ENCODE measurements around the gene FFAR1. TPM values are rescaled to one million over a fixed set of nuclear protein-coding genes. Genes with fewer than 3 reads are reported as not detected.

Gene FFAR1, protein sequence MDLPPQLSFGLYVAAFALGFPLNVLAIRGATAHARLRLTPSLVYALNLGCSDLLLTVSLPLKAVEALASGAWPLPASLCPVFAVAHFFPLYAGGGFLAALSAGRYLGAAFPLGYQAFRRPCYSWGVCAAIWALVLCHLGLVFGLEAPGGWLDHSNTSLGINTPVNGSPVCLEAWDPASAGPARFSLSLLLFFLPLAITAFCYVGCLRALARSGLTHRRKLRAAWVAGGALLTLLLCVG (N-terminal part only)
- not detected in 2 replicates for polyA plus RNA-seq
- polyA minus RNA-seq: not detected in 2 replicates

DNA sequence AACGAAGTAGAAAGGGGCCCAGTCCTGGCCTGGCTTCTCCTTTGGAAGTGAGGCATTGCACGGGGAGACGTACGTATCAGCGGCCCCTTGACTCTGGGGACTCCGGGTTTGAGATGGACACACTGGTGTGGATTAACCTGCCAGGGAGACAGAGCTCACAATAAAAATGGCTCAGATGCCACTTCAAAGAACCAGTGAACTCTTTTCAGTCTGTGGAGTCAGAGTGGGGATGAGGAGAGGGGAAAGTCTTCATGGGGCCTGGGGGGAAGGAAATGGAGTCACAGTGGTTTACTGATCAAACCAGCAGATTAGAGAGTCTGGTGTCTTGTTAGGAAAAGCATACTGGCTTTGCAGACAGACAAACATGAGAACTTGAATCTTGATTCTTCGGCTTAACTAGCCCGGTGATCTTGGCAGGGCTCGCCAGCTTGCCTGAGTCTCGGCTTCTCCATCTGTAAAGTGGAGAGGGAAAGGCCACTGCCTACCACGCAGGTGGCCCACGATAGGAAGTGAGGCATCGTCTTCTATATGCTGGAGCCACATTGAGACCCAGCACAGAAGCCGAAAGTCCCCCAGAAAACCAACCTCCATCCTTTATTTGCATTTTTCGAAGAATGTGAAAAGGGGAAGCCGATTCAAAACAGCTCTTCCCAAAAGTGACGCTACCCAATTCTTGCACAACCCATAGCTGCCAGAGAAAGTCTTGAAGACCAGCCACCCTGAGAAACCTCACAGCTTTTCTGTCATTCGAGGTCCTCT lies at the start of gene FFAR1:
Gene FFAR1 (plus strand): TSS at position 732 of the 759 bp plus-strand sequence. CDS start 3,650 bp downstream, outside the sequence.
- no peaks in the 10 kb centered on the region for H4K20me1 ChIP-seq (ENCODE audit: insufficient read depth)
- H3F3A ChIP-seq (ENCODE audit: insufficient read depth, low read length, poor library complexity, severe bottlenecking): no peaks in the 10 kb centered on the region
- H3K4me2 ChIP-seq (ENCODE audit: low read length): no peak within 1 kb of the TSS
- H3K9me3 ChIP-seq (ENCODE audit: low read length): no peaks in the 10 kb centered on the region
- no peaks in the 10 kb centered on the region for H3K36me3 ChIP-seq (ENCODE audit: insufficient read depth, low read length)
- no peaks in the 10 kb centered on the region for H3K79me2 ChIP-seq (replicated peaks; ENCODE audit: insufficient read depth, low read length)
- no peak within 1 kb of the TSS for H2AFZ ChIP-seq (ENCODE audit: low read depth, low read length)
- H3K27me3 ChIP-seq (ENCODE audit: insufficient read depth, low read depth, low read length): no peaks in the 10 kb centered on the region
- no peak within 1 kb of the TSS for H3K9ac ChIP-seq (ENCODE audit: low read length)
- H3K27ac ChIP-seq (ENCODE audit: low read length): no peak within 1 kb of the TSS
- no peak within 1 kb of the TSS for H3K4me3 ChIP-seq (ENCODE audit: low read length)
- no peaks in the 10 kb centered on the region for H3K9me2 ChIP-seq (ENCODE audit: insufficient read depth, low read length)
- no peak for TF ChIP-seq CTCF (IDR thresholded peaks at IDR 0.05; ENCODE audit: poor library complexity, severe bottlenecking)
- TF ChIP-seq, protein P1, sequence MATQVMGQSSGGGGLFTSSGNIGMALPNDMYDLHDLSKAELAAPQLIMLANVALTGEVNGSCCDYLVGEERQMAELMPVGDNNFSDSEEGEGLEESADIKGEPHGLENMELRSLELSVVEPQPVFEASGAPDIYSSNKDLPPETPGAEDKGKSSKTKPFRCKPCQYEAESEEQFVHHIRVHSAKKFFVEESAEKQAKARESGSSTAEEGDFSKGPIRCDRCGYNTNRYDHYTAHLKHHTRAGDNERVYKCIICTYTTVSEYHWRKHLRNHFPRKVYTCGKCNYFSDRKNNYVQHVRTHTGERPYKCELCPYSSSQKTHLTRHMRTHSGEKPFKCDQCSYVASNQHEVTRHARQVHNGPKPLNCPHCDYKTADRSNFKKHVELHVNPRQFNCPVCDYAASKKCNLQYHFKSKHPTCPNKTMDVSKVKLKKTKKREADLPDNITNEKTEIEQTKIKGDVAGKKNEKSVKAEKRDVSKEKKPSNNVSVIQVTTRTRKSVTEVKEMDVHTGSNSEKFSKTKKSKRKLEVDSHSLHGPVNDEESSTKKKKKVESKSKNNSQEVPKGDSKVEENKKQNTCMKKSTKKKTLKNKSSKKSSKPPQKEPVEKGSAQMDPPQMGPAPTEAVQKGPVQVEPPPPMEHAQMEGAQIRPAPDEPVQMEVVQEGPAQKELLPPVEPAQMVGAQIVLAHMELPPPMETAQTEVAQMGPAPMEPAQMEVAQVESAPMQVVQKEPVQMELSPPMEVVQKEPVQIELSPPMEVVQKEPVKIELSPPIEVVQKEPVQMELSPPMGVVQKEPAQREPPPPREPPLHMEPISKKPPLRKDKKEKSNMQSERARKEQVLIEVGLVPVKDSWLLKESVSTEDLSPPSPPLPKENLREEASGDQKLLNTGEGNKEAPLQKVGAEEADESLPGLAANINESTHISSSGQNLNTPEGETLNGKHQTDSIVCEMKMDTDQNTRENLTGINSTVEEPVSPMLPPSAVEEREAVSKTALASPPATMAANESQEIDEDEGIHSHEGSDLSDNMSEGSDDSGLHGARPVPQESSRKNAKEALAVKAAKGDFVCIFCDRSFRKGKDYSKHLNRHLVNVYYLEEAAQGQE (IDR thresholded peaks at IDR 0.05; ENCODE audit: borderline replicate concordance): no peak
- no peak for TF ChIP-seq MXI1 (conservative IDR thresholded peaks at IDR 0.05; ENCODE audit: poor library complexity, severe bottlenecking)
- no peak for TF ChIP-seq EP300 (conservative IDR thresholded peaks at IDR 0.05; ENCODE audit: poor library complexity, severe bottlenecking)
- no peak for TF ChIP-seq SMC3 (conservative IDR thresholded peaks at IDR 0.05; ENCODE audit: poor library complexity)
- TF ChIP-seq TAF1 (IDR thresholded peaks at IDR 0.05; ENCODE audit: low read depth): no peak
- no peak for TF ChIP-seq POLR2AphosphoS5 (IDR thresholded peaks at IDR 0.05)

DNA sequence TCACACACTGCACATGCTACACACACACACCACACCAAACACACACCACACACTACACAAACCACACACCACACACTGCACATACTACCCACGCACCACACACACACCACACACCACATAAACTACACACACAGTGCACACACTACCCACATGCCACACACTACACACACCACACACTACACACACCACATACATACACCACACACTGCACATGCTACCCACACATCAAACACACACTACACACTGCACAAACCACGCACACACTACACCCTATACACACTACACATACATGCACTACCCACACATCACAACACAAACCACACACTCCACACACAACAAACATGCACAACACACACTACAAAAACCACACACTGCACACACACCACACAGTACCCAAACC lies 49.8 kb upstream of the FFAR1 start:
- Histone ChIP-seq H3K9ac (ENCODE audit: low read length) (no peak overlapping the region), H3K9me3 (ENCODE audit: low read length) (no peaks in the 10 kb centered on the region), H3F3A (ENCODE audit: insufficient read depth, low read length, poor library complexity, severe bottlenecking) (no peaks in the 10 kb centered on the region), H3K4me3 (ENCODE audit: low read length) (no peak overlapping the region), H3K27ac (ENCODE audit: low read length) (no peak overlapping the region), H3K36me3 (ENCODE audit: insufficient read depth, low read length) (no peaks in the 10 kb centered on the region), H3K27me3 (ENCODE audit: insufficient read depth, low read depth, low read length) (no peaks in the 10 kb centered on the region), H2AFZ (ENCODE audit: low read depth, low read length) (no peak overlapping the region), H3K4me2 (ENCODE audit: low read length) (no peak overlapping the region), H3K9me2 (ENCODE audit: insufficient read depth, low read length) (no peaks in the 10 kb centered on the region), H4K20me1 (ENCODE audit: insufficient read depth) (no peaks in the 10 kb centered on the region), H3K79me2 (replicated peaks; ENCODE audit: insufficient read depth, low read length) (no peaks in the 10 kb centered on the region)
- no peak for TF ChIP-seq CTCF (IDR thresholded peaks at IDR 0.05; ENCODE audit: poor library complexity, severe bottlenecking)
- no peak for TF ChIP-seq EZH2 (IDR thresholded peaks at IDR 0.05; ENCODE audit: borderline replicate concordance, insufficient read depth, low read length, poor library complexity, severe bottlenecking)
- TF ChIP-seq RAD21 (conservative IDR thresholded peaks at IDR 0.05): no peak
- no peak for TF ChIP-seq POLR2AphosphoS5 (IDR thresholded peaks at IDR 0.05)
- TF ChIP-seq, protein P1 (IDR thresholded peaks at IDR 0.05; ENCODE audit: borderline replicate concordance): no peak
- no peak for TF ChIP-seq TAF1 (IDR thresholded peaks at IDR 0.05; ENCODE audit: low read depth)
- no peak for TF ChIP-seq SMC3 (conservative IDR thresholded peaks at IDR 0.05; ENCODE audit: poor library complexity)

All from neural cell (in vitro differentiated cells).